Uterus (tissue), 4 donors: Measurements from ENCODE around the gene TMEM178B. TPM values are rescaled to one million over a fixed set of nuclear protein-coding genes. Genes with fewer than 3 reads are reported as not detected.

Experiments
- DNase-seq, 2 donors: peaks; one replicate each; pipeline ENCODE4 v3.0.0-alpha.2; 2019 to 2020
- H3K27ac ChIP-seq, 2 donors: fragments of 200-600 bp; sonication (generic); 1 replicate in 1 of 2; 2 replicates in 1 of 2; pipeline ENCODE4 v1.5.1; 2016 to 2018
- H3K27me3 ChIP-seq, 2 donors: fragments of 200-600 bp; sonication (generic); one replicate each; pipeline ENCODE4 v1.5.1; 2018 to 2019; ENCODE audit warnings: control low read depth in 1 of 2
- H3K36me3 ChIP-seq, 2 donors: fragments of 200-600 bp; sonication (generic); one replicate each; pipeline ENCODE4 v1.5.1; 2019; ENCODE audit warnings: control low read depth in 1 of 2
- H3K4me1 ChIP-seq, 2 donors: fragments of 200-600 bp; sonication (generic); one replicate each; pipeline ENCODE4 v1.5.1; 2018 to 2019; ENCODE audit warnings: control low read depth in 1 of 2
- H3K4me3 ChIP-seq, 2 donors: fragments of 200-600 bp; sonication (generic); 1 replicate in 1 of 2; 2 replicates in 1 of 2; pipeline ENCODE4 v1.5.1; 2018 to 2019; ENCODE audit warnings: mild to moderate bottlenecking in 1 of 2
- H3K9me3 ChIP-seq, 2 donors: fragments of 200-600 bp; sonication (generic); one replicate each; pipeline ENCODE4 v1.5.1; 2019; ENCODE audit warnings: control low read depth in 1 of 2
- POLR2A ChIP-seq, 2 donors: fragments of 450-650 bp; IDR thresholded peaks; one replicate each; pipeline ENCODE4 v1.6.1; 2016; ENCODE audit warnings: antibody characterized with exemption in 2 of 2, mild to moderate bottlenecking in 1 of 2, moderate library complexity in 1 of 2
- intact Hi-C: fragments of 100-400 bp; cut with DNase I; formaldehyde crosslinking; loops from one replicate; pipeline ENCODE4 v1.15.1; 2023; ENCODE audit warnings: low total_unique reads
- total RNA-seq, 4 donors: library from RNA; depleted of rRNA in 3 of 4; stranded (reverse); fragments of >200 nt in 3 of 4; gene quantifications; one replicate each; pipeline versions ENCODE4 v1.1.0 to v1.2.4, GENCODE V29; 2014 to 2023
- TF ChIP-seq, protein P1 (sequence below), 4 experiments: fragments of 200-600 bp in 2 of 4; fragments of 450-650 bp in 2 of 4; sonication (generic) in 2 of 4; IDR thresholded peaks; one replicate each; pipeline ENCODE4 v1.5.1; 2016 to 2019; ENCODE audit warnings: antibody characterized with exemption in 4 of 4, mild to moderate bottlenecking in 2 of 4, moderate library complexity in 1 of 4
- donor health status: DM: yes; HTN: yes; CAD: no.

The TMEM178B gene
- total RNA-seq, 4 donors from 2014 or later: 0.76 to 3.0 TPM; not detected in 2

- Histone ChIP-seq H3K27ac (no peak overlapping the region), H3K9me3 (no peaks in the 10 kb centered on the region), H3K4me1 (no peaks in the 10 kb centered on the region), H3K36me3 (no peaks in the 10 kb centered on the region), H3K4me3 (no peak overlapping the region), H3K27me3 (no peaks in the 10 kb centered on the region)
- no peak for DNase-seq
- intact Hi-C loops: no loop called here
- no peak for TF ChIP-seq POLR2A (IDR thresholded peaks at IDR 0.05)
- TF ChIP-seq, protein P1, sequence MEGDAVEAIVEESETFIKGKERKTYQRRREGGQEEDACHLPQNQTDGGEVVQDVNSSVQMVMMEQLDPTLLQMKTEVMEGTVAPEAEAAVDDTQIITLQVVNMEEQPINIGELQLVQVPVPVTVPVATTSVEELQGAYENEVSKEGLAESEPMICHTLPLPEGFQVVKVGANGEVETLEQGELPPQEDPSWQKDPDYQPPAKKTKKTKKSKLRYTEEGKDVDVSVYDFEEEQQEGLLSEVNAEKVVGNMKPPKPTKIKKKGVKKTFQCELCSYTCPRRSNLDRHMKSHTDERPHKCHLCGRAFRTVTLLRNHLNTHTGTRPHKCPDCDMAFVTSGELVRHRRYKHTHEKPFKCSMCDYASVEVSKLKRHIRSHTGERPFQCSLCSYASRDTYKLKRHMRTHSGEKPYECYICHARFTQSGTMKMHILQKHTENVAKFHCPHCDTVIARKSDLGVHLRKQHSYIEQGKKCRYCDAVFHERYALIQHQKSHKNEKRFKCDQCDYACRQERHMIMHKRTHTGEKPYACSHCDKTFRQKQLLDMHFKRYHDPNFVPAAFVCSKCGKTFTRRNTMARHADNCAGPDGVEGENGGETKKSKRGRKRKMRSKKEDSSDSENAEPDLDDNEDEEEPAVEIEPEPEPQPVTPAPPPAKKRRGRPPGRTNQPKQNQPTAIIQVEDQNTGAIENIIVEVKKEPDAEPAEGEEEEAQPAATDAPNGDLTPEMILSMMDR (IDR thresholded peaks at IDR 0.05): no peak
Measured at GRCh38 chr7:141355032-141355431, 281.2 kb downstream of the TMEM178B start.

DNA sequence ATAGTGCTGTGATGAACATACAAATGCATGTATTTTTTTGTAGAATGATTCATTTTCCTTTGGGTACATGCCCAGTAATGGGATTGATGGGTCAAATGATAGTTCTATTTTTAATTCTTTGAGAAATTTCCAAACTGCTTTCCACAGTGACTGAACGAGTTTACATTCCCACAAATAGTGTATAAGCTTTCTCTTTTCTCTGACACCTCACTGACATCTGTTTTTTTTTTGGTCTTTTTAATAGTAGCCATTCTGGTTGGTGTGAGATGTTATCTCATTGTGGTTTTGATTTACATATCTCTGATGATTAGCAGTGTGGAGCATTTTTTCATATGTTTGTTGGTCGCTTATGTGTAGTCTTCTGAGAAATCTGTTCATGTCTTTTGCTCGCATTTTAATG lies 282.3 kb downstream of the TMEM178B start:
- no peak overlapping the region for H3K27ac ChIP-seq
- H3K27me3 ChIP-seq: no peaks in the 10 kb centered on the region
- no peak overlapping the region for H3K4me3 ChIP-seq
- intact Hi-C loops: no loop called here
- no peaks in the 10 kb centered on the region for H3K36me3 ChIP-seq
- no peak for TF ChIP-seq POLR2A (IDR thresholded peaks at IDR 0.05)
- TF ChIP-seq, protein P1 (IDR thresholded peaks at IDR 0.05): no peak
- H3K4me1 ChIP-seq: no peaks in the 10 kb centered on the region
- no peaks in the 10 kb centered on the region for H3K9me3 ChIP-seq
- no peak for DNase-seq

- no peak overlapping the region for H3K4me3 ChIP-seq
- no peak for DNase-seq
- no peak overlapping the region for H3K27ac ChIP-seq
- H3K36me3 ChIP-seq: no peaks in the 10 kb centered on the region
- no peaks in the 10 kb centered on the region for H3K27me3 ChIP-seq
- no peaks in the 10 kb centered on the region for H3K9me3 ChIP-seq
- H3K4me1 ChIP-seq: no peaks in the 10 kb centered on the region
- TF ChIP-seq POLR2A (IDR thresholded peaks at IDR 0.05): no peak
- TF ChIP-seq, protein P1 (IDR thresholded peaks at IDR 0.05): no peak
- intact Hi-C loops: no loop called here
Measured at GRCh38 chr7:141358386-141358785, 284.5 kb downstream of the TMEM178B start.

- intact Hi-C loops: no loop called here
- Histone ChIP-seq H3K36me3 (no peaks in the 10 kb centered on the region), H3K4me1 (no peaks in the 10 kb centered on the region), H3K4me3 (no peak overlapping the region), H3K27ac (no peak overlapping the region), H3K27me3 (no peaks in the 10 kb centered on the region), H3K9me3 (no peaks in the 10 kb centered on the region)
- DNase-seq: no peak
- TF ChIP-seq, protein P1 (IDR thresholded peaks at IDR 0.05): no peak
- TF ChIP-seq POLR2A (IDR thresholded peaks at IDR 0.05): no peak
Measured at GRCh38 chr7:141359262-141359661, 285.4 kb downstream of the TMEM178B start.

GRCh38 chr7:141359740-141360415 lies 286.0 kb downstream of the TMEM178B start:
- TF ChIP-seq POLR2A (IDR thresholded peaks at IDR 0.05): no peak
- TF ChIP-seq, protein P1 (IDR thresholded peaks at IDR 0.05): no peak
- H3K36me3 ChIP-seq: no peaks in the 10 kb centered on the region
- H3K27me3 ChIP-seq: no peaks in the 10 kb centered on the region
- DNase-seq: no peak
- H3K27ac ChIP-seq: no peak overlapping the region
- intact Hi-C loops: no loop called here
- H3K9me3 ChIP-seq: no peaks in the 10 kb centered on the region
- H3K4me1 ChIP-seq: no peaks in the 10 kb centered on the region
- H3K4me3 ChIP-seq: no peak overlapping the region
